ENCODE results near the gene ISOC2. TPM values are rescaled to one million over a fixed set of nuclear protein-coding genes. Genes with fewer than 3 reads are reported as not detected.

Gene ISOC2
- total and polyA plus RNA-seq, 9 of the 15 experiments (the other 6 are each of a cell fraction or from before 2014, with no cell fraction given), result 1.2 to 229 (median 58.3) TPM

DNA sequence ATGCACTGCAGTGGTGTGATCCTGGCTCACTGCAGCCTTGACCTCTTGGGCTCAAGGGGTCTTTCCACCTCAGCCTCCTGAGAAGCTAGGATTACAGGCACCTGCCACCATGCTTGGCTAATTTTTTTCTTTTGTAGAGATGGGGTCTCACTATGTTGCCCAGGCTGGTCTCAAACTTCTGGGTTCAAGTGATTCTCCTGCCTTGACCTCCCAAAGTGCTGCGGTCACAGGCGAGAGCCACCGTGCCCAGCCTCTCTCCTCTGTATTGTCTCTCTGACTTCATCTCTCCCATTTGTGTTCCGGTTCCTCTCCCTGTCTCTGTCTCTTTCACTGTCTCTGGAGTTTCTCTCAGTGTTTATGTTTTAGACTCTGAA is 4.8 kb upstream of the ISOC2 start (continued):
- TF ChIP-seq, protein P1, sequence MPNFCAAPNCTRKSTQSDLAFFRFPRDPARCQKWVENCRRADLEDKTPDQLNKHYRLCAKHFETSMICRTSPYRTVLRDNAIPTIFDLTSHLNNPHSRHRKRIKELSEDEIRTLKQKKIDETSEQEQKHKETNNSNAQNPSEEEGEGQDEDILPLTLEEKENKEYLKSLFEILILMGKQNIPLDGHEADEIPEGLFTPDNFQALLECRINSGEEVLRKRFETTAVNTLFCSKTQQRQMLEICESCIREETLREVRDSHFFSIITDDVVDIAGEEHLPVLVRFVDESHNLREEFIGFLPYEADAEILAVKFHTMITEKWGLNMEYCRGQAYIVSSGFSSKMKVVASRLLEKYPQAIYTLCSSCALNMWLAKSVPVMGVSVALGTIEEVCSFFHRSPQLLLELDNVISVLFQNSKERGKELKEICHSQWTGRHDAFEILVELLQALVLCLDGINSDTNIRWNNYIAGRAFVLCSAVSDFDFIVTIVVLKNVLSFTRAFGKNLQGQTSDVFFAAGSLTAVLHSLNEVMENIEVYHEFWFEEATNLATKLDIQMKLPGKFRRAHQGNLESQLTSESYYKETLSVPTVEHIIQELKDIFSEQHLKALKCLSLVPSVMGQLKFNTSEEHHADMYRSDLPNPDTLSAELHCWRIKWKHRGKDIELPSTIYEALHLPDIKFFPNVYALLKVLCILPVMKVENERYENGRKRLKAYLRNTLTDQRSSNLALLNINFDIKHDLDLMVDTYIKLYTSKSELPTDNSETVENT (CRISPR knock-in tag; IDR thresholded peaks at IDR 0.05), result no peak
- TF ChIP-seq ZNF584 (CRISPR knock-in tag; IDR thresholded peaks at IDR 0.05; ENCODE audit: low read depth) (0 out of 2 replicates have a peak, but pooled peaks have one; percentile 13), POLR2A (conservative IDR thresholded peaks at IDR 0.05) (no peak), NFYB (IDR thresholded peaks at IDR 0.05; ENCODE audit: extremely low read depth, insufficient read length) (no peak), ZC3H11A (IDR thresholded peaks at IDR 0.05; ENCODE audit: low read depth, low read length) (no peak), TCF7 (IDR thresholded peaks at IDR 0.05; ENCODE audit: borderline replicate concordance) (no peak), ZNF121 (CRISPR knock-in tag; conservative IDR thresholded peaks at IDR 0.05) (peak; percentile 95), RBM25 (IDR thresholded peaks at IDR 0.05; ENCODE audit: low read depth, low read length, severe bottlenecking) (peak; percentile 37), NELFE (IDR thresholded peaks at IDR 0.05; ENCODE audit: insufficient read depth, insufficient read length) (no peak)
